Mesendoderm (in vitro differentiated cells): Measurements from ENCODE around the gene MED27.

Source experiments
- DNase-seq: peaks from one replicate; pipeline ENCODE4 v3.0.0; 2013
- H2AK5ac ChIP-seq: 2 replicates; pipeline ENCODE4 v1.6.1; 2013; ENCODE audit warnings: low read length, inconsistent platforms
- H2BK120ac ChIP-seq: 2 replicates; pipeline ENCODE4 v1.6.1; 2013; ENCODE audit warnings: low read depth, mild to moderate bottlenecking, low read length, moderate library complexity, mixed read lengths
- H2BK15ac ChIP-seq: replicated peaks from 2 replicates; pipeline ENCODE4 v1.6.1; 2013; ENCODE audit warnings: low read depth, mild to moderate bottlenecking, moderate library complexity
- H2BK5ac ChIP-seq: 2 replicates; pipeline ENCODE4 v1.6.1; 2013; ENCODE audit warnings: low read length, inconsistent platforms
- H3K18ac ChIP-seq: 2 replicates; pipeline ENCODE4 v1.6.1; 2013; ENCODE audit warnings: mild to moderate bottlenecking, low read length, mixed read lengths
- H3K23ac ChIP-seq: one replicate; pipeline ENCODE4 v1.6.1; 2013; ENCODE audit warnings: low read length
- H3K27ac ChIP-seq: 2 replicates; pipeline ENCODE4 v1.5.1; 2013; ENCODE audit warnings: low read depth, mild to moderate bottlenecking, inconsistent platforms, low read length, moderate library complexity
- H3K27me3 ChIP-seq: 2 replicates; pipeline ENCODE4 v1.6.1; 2013; ENCODE audit warnings: low read length, control low read depth, mild to moderate bottlenecking, inconsistent platforms; ENCODE audit not compliant: insufficient read depth, poor library complexity
- H3K36me3 ChIP-seq: 2 replicates; pipeline ENCODE4 v1.6.1; 2013; ENCODE audit warnings: low read length, inconsistent platforms; ENCODE audit not compliant: control insufficient read depth, insufficient read depth
- H3K4ac ChIP-seq: one replicate; pipeline ENCODE4 v1.6.1; 2013; ENCODE audit warnings: low read depth, mild to moderate bottlenecking, low read length, moderate library complexity
- H3K4me1 ChIP-seq: 2 replicates; pipeline ENCODE4 v1.6.1; 2013; ENCODE audit warnings: low read depth, low read length, inconsistent platforms; ENCODE audit not compliant: control insufficient read depth
- H3K4me2 ChIP-seq: 2 replicates; pipeline ENCODE4 v1.6.1; 2013; ENCODE audit warnings: low read length
- H3K4me3 ChIP-seq: 2 replicates; pipeline ENCODE4 v1.5.1; 2013; ENCODE audit warnings: mild to moderate bottlenecking, low read length
- H3K56ac ChIP-seq: one replicate; pipeline ENCODE4 v1.6.1; 2013; ENCODE audit warnings: low read length
- H3K79me1 ChIP-seq: 2 replicates; pipeline ENCODE4 v1.6.1; 2013; ENCODE audit warnings: low read length, inconsistent platforms
- H3K79me2 ChIP-seq: 2 replicates; pipeline ENCODE4 v1.6.1; 2013; ENCODE audit warnings: mild to moderate bottlenecking, low read length; ENCODE audit not compliant: control insufficient read depth, insufficient read depth
- H3K9ac ChIP-seq: 2 replicates; pipeline ENCODE4 v1.6.1; 2013; ENCODE audit warnings: low read length, inconsistent platforms
- H4K5ac ChIP-seq: one replicate; pipeline ENCODE4 v1.6.1; 2013; ENCODE audit warnings: low read length
- H4K8ac ChIP-seq: one replicate; pipeline ENCODE4 v1.6.1; 2013; ENCODE audit warnings: low read depth, mild to moderate bottlenecking, control low read depth, low read length, moderate library complexity
- WGBS: extraction: QIAGEN DNeasy Blood & Tissue Kit; methylation state at CpG from one replicate; pipeline ENCODE4 v1.1.7; 2013; ENCODE audit warnings: low lambda C conversion rate, missing lambda C conversion rate; ENCODE audit not compliant: insufficient coverage; ENCODE audit errors: extremely low coverage; 5-methylcytosine and 5-hydroxymethylcytosine counted together

The MED27 gene

DNA sequence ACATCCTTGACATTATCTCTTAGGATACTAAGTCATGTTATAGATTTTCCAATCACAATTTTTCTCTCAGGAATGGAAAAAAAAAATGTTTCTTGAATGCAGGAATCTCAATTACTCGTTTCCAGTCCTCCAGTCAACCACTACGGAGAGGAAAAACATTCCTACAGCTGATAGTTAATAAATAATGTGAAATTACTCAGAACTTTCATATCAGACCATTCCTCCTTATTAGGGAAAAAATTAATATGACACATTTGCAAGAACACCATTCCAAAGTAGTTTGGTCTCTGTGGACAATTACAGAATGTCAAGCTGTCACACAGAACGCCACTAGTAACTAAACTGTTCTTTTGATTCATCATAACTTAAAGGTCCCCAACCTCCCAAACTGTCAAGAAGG lies 31.5 kb downstream of the MED27 start:
- no peak overlapping the region for H2BK120ac ChIP-seq
- no peaks in the 10 kb centered on the region for H3K36me3 ChIP-seq
- H3K4ac ChIP-seq, result no peak overlapping the region
- no peaks in the 10 kb centered on the region for H3K4me1 ChIP-seq
- no peak overlapping the region for H3K4me3 ChIP-seq
- WGBS, result no CpG with 5 or more reads among the region's 3 CpGs
- no peak overlapping the region for H3K23ac ChIP-seq
- H3K79me2 ChIP-seq, result peaks cover 2% of the 10 kb centered on the region
- no peak overlapping the region for H4K5ac ChIP-seq
- no peak for DNase-seq
- no peak overlapping the region for H2AK5ac ChIP-seq
- H3K9ac ChIP-seq, result no peak overlapping the region
- no peak overlapping the region for H2BK15ac ChIP-seq
- H3K56ac ChIP-seq, result no peak overlapping the region
- H3K79me1 ChIP-seq, result peaks cover 15% of the 10 kb centered on the region
- H3K27ac ChIP-seq, result no peak overlapping the region
- no peaks in the 10 kb centered on the region for H3K27me3 ChIP-seq
- no peak overlapping the region for H2BK5ac ChIP-seq
- no peak overlapping the region for H3K18ac ChIP-seq
- no peak overlapping the region for H3K4me2 ChIP-seq
- H4K8ac ChIP-seq, result no peak overlapping the region

DNA sequence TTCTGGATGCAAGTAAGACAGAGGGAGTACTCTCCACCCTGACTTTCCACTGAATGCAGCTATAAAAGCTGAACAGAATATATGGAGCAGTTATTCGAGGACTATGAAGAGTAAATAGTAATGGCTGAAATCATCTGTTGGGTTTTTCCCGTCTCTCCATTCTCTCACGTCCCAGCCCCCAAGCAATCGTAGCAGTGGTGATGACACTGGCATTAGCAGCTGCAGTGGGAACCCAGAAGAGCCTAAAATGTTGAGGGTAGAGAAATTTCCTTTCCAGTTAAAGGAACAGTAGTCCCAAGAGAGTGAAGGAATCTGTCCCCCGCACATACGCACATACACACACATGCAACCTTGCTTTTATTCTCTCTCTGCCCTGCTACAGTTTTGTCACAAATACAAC lies 33.2 kb downstream of the MED27 start:
- Histone ChIP-seq H3K79me1 (peaks cover 18% of the 10 kb centered on the region), H3K27me3 (no peaks in the 10 kb centered on the region), H2BK5ac (no peak overlapping the region), H4K5ac (no peak overlapping the region), H3K4me3 (no peak overlapping the region), H3K4me1 (no peaks in the 10 kb centered on the region), H3K79me2 (peaks cover 6% of the 10 kb centered on the region), H3K9ac (no peak overlapping the region), H3K56ac (no peak overlapping the region), H3K18ac (no peak overlapping the region), H3K23ac (no peak overlapping the region), H2AK5ac (no peak overlapping the region), H2BK15ac (no peak overlapping the region), H3K4me2 (no peak overlapping the region), H4K8ac (no peak overlapping the region), H3K4ac (no peak overlapping the region), H3K27ac (no peak overlapping the region), H3K36me3 (no peaks in the 10 kb centered on the region), H2BK120ac (no peak overlapping the region)
- WGBS, result no CpG with 5 or more reads among the region's 6 CpGs
- no peak for DNase-seq

DNA sequence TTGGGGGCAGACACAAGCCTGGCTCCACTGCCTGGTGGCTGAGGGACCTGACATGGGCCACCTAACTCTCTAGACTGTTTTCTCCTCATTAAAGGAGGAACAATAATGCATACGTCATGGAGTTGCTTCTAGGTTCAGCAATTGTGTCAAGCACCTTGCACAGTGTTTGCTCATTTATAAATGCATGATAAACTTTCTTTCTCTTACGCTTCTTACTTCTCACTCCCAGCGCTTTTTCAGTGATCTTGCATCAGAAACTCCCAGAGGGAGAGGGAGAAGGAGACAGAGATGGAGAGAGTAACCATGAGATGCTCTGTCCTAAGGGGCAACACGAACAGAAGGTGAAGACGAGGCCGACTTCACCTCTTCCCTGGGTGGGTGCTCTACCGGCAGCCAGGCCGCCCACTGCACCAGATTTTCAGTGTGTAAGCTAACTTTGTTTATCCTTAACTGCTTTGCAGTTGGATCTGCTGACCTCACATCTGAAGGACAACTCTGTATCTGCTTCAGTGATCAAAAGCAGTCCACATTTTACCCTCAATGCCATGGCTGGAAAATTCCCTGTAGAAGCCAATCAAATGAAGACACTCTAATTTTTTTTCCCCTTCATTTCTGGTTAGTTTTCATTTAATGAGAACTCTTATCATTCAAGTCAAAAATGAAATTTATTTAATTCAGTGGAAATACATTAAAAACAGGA lies 35.3 kb downstream of the MED27 start:
- Histone ChIP-seq H4K5ac (no peak overlapping the region), H3K4ac (no peak overlapping the region), H2BK120ac (no peak overlapping the region), H3K36me3 (no peaks in the 10 kb centered on the region), H3K56ac (no peak overlapping the region), H4K8ac (no peak overlapping the region), H3K79me1 (peaks cover 12% of the 10 kb centered on the region), H3K23ac (no peak overlapping the region), H3K27ac (no peak overlapping the region), H2BK15ac (no peak overlapping the region), H3K27me3 (no peaks in the 10 kb centered on the region), H2BK5ac (no peak overlapping the region), H3K18ac (no peak overlapping the region), H3K4me2 (no peak overlapping the region), H3K4me3 (no peak overlapping the region), H3K79me2 (peaks cover 3% of the 10 kb centered on the region), H2AK5ac (no peak overlapping the region), H3K4me1 (no peaks in the 10 kb centered on the region), H3K9ac (no peak overlapping the region)
- no CpG with 5 or more reads among the region's 8 CpGs for WGBS
- no peak for DNase-seq

DNA sequence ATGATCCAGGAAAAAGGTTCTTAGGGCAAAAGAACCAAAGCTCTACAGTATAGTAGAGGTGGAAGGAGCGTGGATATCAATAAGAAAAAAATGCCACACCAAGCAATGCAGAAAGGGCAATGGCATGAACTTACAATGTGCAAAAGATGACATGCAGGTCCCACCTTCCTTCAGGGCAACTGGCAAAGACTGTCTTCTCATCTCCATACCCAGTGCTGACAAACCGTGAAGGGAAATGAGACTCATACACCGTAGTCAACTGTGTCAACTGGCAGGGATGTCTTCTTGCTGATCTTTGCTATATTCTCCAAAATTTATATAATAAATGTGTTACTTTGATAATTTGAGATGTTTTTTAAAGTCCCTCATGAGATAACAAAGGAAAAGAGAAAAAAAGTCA lies 36.0 kb downstream of the MED27 start:
- H2BK15ac ChIP-seq, result no peak overlapping the region
- no peak overlapping the region for H3K4me2 ChIP-seq
- H3K9ac ChIP-seq, result no peak overlapping the region
- WGBS, result no CpG with 5 or more reads among the region's 3 CpGs
- H3K4me1 ChIP-seq, result no peaks in the 10 kb centered on the region
- H3K79me1 ChIP-seq, result peaks cover 10% of the 10 kb centered on the region
- no peak overlapping the region for H3K4ac ChIP-seq
- H2BK120ac ChIP-seq, result no peak overlapping the region
- no peak overlapping the region for H3K56ac ChIP-seq
- no peaks in the 10 kb centered on the region for H3K36me3 ChIP-seq
- no peak overlapping the region for H3K4me3 ChIP-seq
- no peak overlapping the region for H2BK5ac ChIP-seq
- no peak for DNase-seq
- H3K79me2 ChIP-seq, result peaks cover 3% of the 10 kb centered on the region
- H4K8ac ChIP-seq, result no peak overlapping the region
- no peak overlapping the region for H3K23ac ChIP-seq
- H2AK5ac ChIP-seq, result no peak overlapping the region
- no peaks in the 10 kb centered on the region for H3K27me3 ChIP-seq
- no peak overlapping the region for H4K5ac ChIP-seq
- no peak overlapping the region for H3K18ac ChIP-seq
- H3K27ac ChIP-seq, result no peak overlapping the region

DNA sequence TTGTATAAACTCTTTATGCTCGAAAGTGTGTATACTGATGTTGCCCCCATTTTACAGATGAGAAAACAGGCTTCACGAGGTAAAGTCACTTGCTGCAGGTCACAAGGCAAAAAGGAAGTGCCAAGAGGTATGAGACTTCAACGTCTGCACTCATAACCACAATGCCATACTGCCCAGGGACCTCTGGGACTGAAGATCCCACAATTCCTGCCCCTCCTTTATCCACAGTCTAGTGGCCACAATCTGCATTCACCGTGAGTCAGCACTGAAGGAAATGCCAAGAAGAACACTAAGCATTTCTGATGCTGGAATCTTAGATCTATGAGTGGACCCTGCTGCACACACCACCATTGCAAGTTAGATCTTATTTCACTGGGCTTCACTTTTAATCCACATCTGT lies 37.3 kb downstream of the MED27 start:
- DNase-seq, result peak; percentile 19
- Histone ChIP-seq H3K56ac (no peak overlapping the region), H3K79me1 (peaks cover 10% of the 10 kb centered on the region), H2BK120ac (no peak overlapping the region), H3K79me2 (peaks cover 3% of the 10 kb centered on the region), H3K36me3 (no peaks in the 10 kb centered on the region), H3K27me3 (no peaks in the 10 kb centered on the region), H3K4me1 (no peaks in the 10 kb centered on the region), H4K5ac (no peak overlapping the region), H2AK5ac (no peak overlapping the region), H3K9ac (no peak overlapping the region), H2BK15ac (no peak overlapping the region), H3K18ac (no peak overlapping the region), H3K4ac (no peak overlapping the region), H3K4me2 (no peak overlapping the region), H4K8ac (no peak overlapping the region), H2BK5ac (no peak overlapping the region), H3K27ac (no peak overlapping the region), H3K23ac (no peak overlapping the region), H3K4me3 (no peak overlapping the region)
- no CpG with 5 or more reads among the region's 4 CpGs for whole genome bisulfite sequencing

DNA sequence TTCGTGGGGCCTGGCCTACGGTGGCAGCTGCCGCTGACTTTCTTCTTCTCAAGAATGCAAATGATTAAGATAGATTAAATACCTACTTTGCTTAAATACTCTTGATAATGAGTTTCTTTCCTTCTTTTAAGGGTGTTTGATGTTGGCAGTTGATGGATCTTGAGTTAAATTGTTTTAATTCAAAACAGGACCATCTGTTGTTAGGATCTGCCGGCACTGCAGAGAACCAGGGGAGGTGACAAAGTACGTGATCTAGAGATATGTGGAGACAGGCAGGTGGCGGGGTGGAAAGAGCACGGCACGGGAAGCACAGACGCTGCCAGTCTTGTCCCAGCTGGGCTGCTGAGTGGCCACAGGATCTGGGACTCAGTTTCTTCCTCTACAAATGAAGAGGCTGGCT lies 37.9 kb downstream of the MED27 start:
- Histone ChIP-seq H4K5ac (no peak overlapping the region), H2BK5ac (no peak overlapping the region), H3K79me2 (peaks cover 3% of the 10 kb centered on the region), H3K27me3 (no peaks in the 10 kb centered on the region), H3K9ac (no peak overlapping the region), H3K4me3 (no peak overlapping the region), H2BK15ac (no peak overlapping the region), H4K8ac (no peak overlapping the region), H3K36me3 (no peaks in the 10 kb centered on the region), H3K56ac (no peak overlapping the region), H3K27ac (no peak overlapping the region), H3K4me1 (no peaks in the 10 kb centered on the region), H3K79me1 (peaks cover 10% of the 10 kb centered on the region), H3K23ac (no peak overlapping the region), H3K18ac (no peak overlapping the region), H3K4me2 (no peak overlapping the region), H2BK120ac (no peak overlapping the region), H2AK5ac (no peak overlapping the region), H3K4ac (no peak overlapping the region)
- no CpG with 5 or more reads among the region's 9 CpGs for WGBS
- no peak for DNase-seq
